Thyroid gland (tissue), 4 donors: ENCODE data around the gene GPR35.

ENCODE experiments used
- CTCF ChIP-seq, 6 experiments: fragments of 200-600 bp in 3 of 6; fragments of 450-650 bp in 3 of 6; sonication (generic) in 3 of 6; IDR thresholded peaks; one replicate each; pipeline ENCODE4 v1.5.1; 2016 to 2019; ENCODE audit warnings: antibody characterized with exemption in 6 of 6, mild to moderate bottlenecking in 2 of 6, inconsistent platforms in 1 of 6, moderate library complexity in 1 of 6
- POLR2A ChIP-seq, 2 donors: fragments of 450-650 bp; IDR thresholded peaks; one replicate each; pipeline ENCODE4 v1.6.1; 2017; ENCODE audit warnings: antibody characterized with exemption in 2 of 2, mild to moderate bottlenecking in 2 of 2, moderate library complexity in 1 of 2

- no peak for TF ChIP-seq CTCF (IDR thresholded peaks at IDR 0.05)
- TF ChIP-seq POLR2A (IDR thresholded peaks at IDR 0.05), result no peak
Measured at GRCh38 chr2:240670950-240671349, 45.7 kb downstream of the GPR35 start.
